ENCODE measurements around the gene KIAA1671. TPM values are rescaled to one million over a fixed set of nuclear protein-coding genes. Genes with fewer than 3 reads are reported as not detected.

Gene KIAA1671
- polyA plus RNA-seq, 1 donor: 34.8 TPM

DNA sequence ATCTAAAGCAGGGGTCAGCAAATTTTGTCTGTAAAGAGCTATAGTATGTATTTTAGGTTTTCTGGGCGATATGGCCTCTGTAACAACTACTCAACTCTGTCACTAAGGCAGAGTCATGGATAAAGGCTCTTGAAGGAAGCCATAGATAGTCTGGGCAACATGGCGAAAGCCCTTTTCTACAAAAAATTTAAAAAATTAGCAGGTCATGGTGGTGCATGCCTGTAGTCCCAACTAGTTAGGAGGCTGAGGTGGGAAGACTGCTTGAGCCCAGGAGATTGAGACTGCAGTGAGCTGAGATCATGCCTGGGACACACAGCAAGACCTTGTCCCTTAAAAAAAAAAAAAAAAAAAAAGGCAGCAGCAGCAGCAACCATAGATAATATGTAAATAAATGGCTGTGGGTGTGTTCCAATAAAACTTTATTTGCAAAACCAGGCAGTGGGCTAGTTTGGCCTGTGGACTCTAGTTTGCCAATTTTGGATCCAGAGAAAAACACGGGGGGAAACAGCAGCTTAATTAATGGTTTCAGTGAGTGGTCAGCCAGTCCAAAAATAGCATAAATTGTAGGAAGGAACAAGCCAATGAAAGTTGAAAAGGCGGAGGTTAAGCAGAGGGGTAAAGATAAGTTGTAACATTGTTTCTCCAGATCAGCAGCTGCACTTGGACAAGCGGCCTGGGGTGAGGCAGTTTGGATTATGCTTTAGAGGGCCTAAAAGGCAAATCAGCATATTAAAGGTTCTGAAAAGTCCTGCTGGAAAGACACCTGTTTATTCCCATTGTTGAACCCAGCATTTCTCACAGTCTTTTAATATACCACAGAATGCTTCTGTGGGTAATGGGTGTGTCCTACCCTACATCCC, 62.6 kb downstream of the KIAA1671 start:
- DNase-seq (ENCODE audit: low read depth): no peak

DNA sequence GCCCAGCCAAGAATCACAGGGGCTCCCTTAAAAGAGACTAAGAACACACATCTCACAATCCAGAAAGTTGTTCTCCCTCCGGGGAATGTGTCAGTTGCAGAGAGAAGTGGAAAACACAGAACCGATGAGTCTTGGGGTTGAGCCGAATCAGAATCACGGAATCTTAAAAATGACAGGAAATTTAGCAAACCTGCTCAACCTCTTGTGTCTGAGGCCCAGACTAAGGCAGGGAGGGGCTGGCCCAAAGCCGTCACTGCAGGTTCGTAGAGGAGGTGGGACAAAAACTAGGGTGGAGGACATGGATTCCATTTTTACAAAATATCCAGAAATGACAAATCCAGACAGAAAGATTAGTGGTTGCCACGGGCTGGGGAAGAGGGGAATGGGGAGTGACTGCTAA, 63.8 kb downstream of the KIAA1671 start:
- DNase-seq (ENCODE audit: low read depth): no peak

DNA sequence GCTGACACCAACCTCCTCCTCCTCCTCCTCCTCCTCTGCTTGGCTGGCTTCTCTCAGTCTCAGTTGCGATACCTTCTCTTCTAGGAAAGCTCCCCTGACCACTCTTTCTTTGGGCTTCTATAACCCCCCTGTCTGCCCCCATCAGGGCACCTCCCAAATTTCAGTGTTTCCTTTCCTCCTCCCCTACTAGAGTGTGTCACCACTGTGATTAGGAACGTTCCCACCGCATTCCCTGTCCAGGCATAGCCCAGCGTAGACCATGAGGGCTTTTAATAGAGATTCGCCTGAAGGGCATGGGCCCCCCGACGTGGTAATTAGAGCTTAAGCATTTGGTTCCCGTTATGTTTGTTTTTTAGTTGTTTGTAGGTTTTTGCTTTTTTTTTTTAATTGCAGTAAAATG, 65.5 kb downstream of the KIAA1671 start:
- DNase-seq (ENCODE audit: low read depth): no peak

DNA sequence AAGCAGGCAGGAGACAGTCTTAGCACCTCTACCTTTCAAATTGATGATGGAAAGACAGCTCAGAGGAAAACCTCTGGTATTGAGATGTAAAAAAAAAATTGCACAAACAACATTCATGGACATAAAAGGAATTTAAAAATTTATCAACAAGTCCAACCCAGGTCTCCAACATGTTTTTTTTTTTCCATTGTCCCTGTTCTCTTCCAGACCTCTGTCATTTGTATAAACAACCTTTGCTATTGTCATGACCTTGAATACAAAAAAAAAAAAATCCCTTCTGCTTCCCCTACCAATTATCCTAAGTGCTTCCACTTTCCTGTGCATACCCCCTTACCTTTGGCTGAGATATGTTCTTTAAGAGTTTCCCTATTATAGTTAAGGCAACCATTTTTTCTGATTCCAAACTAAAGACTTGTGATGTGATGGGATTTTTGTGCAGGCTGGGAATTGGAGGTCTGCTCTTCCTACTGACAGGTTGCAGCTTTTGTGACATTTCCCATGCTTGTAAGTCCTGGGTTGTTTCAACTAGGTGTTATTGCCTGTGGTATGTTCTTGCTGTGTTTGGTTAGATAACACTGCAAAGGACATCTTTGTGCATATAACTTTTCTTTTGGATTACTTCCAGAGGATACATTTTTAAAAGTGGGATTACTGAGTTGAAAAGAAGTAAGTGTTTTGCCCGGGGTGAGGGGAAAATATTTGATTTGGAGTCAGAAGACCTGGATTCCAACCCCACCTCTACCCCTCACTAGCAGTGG, 67.1 kb downstream of the KIAA1671 start:
- DNase-seq (ENCODE audit: low read depth): no peak

DNA sequence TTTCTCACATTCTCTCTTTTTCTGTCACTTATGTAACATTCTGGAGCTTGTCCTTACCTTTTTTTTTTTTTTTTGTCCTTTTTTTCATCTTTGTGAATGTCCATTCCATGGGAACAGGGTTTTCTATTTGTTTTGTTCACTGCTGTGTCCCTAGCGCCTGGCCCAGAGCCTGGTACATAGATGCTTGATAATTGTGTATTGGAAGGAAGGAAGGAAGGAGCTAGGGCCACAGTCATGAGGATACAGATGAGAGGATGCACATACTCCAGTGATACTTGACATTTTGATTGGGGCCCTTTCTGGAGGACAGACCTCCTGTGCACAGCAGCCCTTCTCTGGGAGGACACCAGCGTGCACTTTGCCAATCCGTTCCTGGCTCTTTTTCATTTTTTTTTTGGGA, 68.9 kb downstream of the KIAA1671 start:
- no peak for DNase-seq (ENCODE audit: low read depth)

DNA sequence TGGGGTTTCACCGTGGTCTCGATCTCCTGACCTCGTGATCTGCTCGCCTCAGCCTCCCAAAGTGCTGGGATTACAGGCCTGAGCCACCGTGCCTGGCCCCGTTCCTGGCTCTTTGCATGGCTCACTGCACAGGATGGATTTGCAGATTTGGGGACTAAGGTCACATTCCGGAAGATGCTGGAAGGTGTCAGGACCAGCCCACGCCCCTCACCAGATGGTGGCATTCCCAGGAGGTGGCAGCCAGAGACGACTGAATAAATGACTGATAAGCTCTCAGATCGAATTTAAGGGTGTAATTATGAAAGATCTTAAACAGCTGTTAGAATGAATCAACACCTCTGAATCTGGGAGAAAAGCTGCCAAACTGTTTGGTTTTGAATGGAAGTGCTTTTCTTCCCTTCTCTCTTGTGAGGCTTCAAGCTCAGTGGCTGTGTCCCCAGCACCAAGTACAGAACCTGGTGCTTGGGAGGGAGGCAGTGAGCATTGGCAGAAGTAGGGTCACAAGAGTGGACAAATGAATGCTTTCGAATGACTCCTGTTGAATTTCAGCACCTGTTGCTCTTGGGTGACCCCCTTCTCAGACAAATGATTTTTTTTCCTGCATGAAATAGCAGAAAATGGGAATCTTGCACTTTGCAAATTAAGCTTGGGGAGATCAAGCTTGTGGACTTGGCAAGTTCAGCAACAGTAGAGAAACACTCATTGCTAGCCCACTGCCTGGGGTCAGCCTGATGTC, 69.6 kb downstream of the KIAA1671 start:
- no peak for DNase-seq (ENCODE audit: low read depth)

DNA sequence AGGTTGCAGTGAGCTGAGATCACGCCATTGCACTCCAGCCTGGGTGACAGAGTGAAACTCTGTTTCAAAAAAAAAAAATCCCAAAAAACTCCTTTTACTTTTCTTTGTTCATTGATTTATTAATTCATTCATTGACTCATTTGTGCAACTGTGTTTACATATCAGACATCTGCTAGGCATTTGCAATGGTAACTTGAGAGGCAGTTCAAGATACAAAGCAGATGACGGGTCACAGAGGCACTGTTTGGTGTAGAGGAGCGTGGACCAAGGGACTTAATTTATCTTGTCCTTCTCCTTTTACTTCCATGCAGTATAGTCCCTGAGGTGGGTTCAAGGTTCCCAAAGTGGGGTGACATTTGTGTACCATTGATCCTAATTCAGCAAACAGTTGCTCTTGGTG, 71.4 kb downstream of the KIAA1671 start:
- no peak for DNase-seq (ENCODE audit: low read depth)

DNA sequence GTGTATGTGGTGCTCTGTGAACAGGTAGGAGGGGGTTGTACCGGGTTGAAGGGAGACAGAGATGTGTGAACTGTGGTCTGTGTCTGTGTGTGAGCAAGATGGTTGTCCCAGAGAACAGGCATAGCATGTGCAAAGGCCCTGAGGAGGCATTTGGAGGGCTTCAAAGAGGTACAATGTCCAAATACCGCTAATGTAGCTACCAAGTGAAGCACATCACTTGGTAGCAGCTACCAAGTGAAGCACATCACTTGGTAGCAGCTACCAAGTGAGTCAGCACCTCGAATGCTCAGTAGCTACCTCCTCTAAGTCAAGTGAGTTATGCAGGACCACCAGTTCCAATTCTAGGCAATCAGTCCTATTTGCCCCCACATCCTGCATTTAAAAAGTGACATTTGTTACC, 72.4 kb downstream of the KIAA1671 start:
- no peak for DNase-seq (ENCODE audit: low read depth)

DNA sequence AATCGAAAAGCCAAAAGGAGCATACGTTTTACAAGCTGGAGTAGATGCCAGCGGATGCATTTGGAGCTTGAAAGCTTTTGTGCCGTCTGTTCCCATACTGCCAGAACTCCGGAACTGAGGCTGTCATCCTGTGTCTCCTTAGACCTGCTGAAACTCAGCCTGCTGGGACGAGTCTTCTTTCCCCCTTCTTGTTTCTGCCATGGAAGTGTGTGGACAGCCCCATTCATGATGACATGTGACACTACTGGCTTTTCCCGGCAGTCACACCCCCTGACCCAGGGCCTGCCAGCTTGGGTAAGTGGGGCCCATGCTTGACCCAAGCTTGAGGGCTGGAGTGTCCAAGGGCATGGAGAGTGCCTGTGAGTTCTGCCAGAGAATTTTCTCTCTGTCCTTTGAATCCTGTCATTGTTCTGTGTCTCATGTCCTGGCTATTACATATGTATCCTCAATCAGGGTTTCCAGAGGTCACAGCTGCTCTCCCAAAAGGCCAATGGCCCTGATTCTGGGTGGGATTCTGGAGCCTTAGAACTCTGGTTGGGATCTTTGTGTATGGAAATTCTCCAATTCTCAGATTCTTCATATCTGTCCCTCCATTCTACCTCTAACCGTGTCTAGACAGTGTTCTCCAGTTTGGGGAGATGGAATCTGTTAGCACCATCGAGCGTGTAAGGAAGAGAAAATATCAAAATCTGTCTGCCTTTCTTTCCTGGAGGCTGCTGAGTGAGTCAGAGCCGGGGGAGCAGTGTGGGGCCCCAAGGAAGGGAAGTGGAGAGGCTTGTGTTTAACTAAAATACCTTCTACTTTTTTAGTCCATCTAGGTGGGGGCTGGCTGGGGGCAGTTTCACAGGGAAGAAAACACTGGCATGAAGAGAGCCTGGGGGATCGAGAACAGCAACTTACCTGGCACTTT, 73.2 kb downstream of the KIAA1671 start:
- DNase-seq (ENCODE audit: low read depth): no peak

DNA sequence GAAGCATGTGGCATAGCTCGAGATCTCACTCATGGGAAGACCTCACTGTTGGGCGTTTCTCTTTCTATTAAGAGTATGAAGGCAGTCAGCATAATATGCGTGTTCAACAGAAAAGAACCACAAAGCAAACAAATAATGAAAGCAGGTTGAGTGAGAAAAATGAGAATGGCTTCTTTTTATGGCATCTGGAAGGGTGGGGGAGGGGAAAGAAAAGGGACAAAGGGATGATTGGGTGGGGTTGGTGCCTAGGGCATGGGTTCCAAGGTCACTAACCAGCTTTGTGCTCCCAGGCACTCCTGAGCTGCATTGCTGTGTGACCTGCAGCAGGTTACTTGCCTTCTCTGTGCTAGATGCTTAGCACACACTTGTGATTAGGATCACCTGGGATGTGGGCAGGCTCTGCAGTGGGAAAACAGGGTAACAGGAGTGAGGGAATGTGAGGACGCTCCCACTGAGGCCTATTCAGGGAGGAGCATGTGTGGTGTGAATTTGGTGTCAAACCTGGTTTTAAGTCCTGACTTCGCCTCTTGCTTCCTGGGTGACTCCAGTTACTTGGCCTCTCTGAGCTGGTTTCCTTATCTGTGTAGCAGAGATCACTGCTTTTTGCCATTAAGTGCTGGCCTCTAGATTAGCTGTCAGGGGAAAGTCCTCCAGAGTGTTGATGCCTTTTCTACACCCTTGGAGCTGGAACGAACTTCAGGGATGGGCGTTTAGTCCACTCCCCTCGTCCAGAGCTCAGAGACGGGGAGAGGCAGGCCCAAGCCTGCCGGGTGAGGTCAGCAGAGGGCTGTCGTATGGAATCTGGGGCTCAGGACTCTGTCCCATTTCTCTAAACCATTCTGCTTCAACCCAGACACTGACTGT, 74.8 kb downstream of the KIAA1671 start:
- DNase-seq (ENCODE audit: low read depth): no peak

DNA sequence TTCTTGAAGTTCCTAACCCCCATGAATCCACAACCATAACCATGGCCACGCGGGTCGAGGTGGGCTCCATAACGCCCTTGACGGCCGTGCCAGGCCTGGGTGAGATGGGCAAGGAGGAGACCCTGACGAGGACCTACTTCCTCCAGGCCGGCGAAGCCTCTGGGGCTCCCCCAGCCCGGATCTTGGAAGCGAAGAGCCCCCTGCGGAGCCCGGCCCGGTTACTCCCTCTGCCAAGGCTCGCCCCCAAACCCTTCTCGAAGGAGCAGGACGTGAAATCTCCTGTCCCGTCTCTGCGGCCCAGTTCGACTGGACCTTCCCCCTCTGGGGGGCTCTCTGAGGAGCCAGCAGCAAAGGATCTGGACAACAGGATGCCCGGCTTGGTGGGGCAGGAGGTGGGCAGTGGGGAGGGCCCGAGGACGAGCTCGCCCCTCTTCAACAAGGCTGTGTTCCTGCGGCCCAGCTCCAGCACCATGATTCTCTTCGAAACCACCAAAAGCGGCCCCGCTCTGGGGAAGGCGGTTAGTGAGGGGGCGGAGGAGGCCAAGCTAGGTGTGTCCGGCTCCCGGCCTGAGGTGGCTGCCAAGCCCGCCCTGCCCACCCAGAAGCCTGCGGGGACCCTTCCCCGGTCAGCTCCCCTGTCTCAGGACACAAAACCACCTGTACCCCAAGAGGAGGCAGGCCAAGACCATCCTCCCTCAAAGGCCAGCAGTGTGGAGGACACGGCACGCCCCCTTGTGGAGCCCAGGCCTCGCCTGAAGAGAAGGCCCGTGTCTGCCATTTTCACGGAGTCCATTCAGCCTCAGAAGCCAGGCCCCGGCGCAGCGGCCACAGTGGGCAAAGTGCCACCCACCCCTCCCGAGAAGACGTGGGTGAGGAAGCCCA, 75.7 kb downstream of the KIAA1671 start:
- DNase-seq (ENCODE audit: low read depth): no peak

DNA sequence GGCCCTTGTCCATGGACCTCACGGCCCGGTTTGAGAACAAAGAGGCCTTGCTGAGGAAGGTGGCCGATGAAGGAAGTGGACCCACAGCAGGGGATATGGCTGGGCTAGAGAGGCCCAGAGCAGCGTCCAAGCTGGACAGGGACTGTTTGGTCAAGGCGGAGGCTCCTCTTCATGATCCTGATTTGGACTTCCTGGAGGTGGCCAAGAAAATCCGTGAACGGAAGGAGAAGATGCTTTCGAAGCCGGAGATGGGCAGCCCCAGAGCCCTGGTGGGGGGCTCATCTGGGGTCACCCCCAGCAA, 76.3 kb downstream of the KIAA1671 start:
- DNase-seq (ENCODE audit: low read depth): no peak

DNA sequence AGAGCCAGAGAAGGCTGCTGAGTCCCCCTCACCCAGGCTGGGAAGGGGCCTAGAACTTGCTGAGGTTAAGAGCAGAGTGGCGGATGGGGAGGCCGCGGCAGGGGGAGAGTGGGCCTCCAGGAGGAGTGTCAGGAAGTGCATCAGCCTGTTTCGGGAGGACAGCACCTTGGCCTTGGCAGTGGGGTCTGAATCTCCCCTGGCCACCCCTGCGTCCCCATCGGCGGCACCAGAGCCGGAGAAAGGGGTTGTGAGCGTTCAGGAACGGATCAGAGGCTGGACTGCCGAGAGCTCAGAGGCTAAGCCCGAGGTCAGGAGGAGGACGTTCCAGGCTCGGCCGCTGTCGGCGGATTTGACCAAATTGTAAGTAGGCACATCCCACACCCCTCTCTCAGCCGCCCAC, 76.7 kb downstream of the KIAA1671 start:
- DNase-seq (ENCODE audit: low read depth): no peak

DNA sequence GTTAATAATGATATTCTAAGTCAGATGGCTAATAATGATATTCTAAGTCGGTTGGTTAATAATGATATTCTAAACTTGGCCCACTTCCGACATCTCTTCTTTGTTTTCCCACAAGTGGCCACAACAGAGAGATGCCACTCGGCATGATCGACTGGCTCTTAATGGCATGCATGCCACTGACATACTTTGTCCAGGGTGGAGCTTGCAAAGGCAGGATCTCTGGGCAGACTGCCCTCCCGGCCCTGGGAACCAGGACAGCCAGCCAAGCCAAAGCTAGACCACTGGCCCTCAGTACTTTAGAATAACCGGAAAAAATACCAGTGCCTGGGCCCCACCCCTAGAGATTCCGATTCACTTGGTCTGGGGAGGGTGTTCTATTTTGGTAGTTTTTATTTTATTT, 78.1 kb downstream of the KIAA1671 start:
- DNase-seq (ENCODE audit: low read depth): no peak

DNA sequence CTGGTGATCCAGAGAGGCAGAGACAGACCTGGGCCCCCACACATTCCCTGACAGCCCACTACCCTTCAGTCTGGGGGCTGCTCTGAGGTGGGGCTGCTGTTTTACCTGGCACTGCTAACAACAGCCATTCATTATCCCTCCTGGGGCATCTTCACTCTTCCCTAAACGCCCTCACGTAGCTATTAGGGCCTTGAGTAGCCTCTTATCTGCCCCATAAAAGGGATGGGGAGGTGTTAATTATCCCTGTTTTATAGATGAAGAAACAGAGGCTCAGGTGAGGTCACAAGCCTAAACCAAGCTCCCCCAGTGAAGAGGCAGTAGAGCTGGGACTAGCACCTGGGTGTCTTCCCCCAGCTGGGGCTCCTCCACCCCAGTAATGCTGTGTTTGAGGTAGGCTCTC, 79.5 kb downstream of the KIAA1671 start:
- no peak for DNase-seq (ENCODE audit: low read depth)

DNA sequence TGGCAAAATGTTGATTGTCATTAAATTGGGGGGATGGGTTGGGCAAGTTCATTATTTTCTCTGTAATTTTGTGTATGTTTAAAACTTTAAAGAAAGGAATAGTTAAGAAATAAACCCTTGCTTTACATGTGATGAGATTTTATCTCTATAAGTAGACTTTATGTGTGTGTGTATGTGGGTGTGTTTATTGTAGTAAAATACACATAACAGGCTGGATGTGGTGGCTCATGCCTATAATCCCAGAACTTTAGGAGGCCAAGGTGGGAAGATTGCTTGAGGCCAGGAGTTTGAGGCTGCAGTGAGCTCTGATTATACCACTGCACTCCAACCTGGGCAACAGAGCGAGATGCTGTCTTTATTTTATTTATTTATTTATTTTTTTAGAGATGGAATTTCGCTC, 83.2 kb downstream of the KIAA1671 start:
- no peak for DNase-seq (ENCODE audit: low read depth)

DNA sequence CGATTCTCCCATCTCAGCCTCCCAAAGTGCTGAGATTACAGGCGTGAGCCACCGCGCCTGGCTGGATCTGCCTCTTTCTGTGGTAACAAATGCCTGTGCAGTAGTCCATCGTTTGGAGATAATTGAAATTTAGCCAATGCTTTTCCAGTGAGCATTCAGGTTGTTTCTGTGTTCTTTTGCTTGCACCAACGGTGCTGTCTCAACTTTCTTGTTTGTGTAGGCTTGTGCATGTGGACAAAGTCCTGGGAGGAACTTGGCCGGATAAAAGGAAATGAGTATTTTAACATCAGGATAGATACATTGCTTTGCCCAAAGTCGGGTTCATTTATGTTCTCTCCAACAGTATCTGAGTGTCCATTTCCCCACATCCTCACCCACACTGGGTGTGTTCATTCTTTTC, 85.7 kb downstream of the KIAA1671 start:
- no peak for DNase-seq (ENCODE audit: low read depth)

DNA sequence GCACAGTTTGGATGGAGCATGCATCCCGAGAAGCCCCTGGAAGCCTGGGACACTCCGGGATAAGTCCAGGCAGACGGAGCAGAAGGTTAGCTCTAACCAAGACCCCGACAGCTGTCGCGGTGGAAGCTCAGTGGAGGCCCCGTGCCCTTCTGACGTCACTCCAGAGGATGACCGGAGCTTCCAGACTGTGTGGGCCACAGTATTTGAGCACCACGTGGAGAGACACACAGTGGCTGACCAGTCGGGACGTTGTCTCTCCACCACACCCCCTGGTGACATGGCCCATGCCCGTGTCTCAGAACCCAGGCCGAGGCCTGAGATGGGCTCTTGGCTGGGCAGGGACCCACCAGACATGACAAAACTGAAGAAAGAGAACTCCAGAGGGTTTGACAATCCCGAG, 86.3 kb downstream of the KIAA1671 start:
- DNase-seq (ENCODE audit: low read depth): no peak

DNA sequence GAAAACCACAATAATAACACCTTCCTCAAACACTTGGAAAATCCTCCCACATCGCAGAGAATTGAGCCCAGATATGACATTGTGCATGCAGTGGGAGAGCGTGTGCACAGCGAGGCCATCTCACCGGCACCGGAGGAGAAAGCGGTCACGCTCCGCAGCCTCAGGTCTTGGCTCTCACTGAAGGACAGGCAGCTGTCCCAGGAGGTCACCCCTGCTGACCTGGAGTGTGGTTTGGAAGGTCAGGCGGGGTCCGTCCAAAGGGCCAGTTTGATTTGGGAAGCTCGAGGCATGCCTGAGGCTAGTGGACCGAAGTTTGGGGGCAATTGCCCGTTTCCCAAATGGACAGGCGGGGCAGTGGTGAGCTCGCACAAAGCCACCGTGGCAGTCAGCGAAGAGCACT, 86.7 kb downstream of the KIAA1671 start:
- DNase-seq (ENCODE audit: low read depth): no peak

DNA sequence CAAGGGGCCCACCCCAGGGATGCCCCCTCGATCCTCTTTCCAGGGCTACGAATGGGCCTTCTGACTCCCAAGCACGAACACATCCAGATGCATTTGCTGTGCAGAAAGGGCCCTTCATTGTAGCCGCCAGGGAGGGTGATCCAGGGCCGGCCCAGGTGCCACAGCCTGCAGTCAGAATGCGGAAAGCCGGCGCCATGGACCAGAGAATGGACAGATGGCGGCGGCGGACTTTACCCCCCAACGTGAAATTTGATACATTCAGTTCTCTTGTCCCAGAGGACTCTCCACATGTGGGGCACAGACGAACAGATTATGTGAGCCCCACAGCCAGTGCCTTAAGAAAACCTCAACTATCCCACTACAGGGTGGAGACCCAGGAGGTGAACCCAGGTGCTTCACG, 87.2 kb downstream of the KIAA1671 start:
- no peak for DNase-seq (ENCODE audit: low read depth)
